Smooth muscle cell (in vitro differentiated cells): ENCODE measurements around the gene ZNF639. TPM values are rescaled to one million over a fixed set of nuclear protein-coding genes. Genes with fewer than 3 reads are reported as not detected.

Experiments
- DNase-seq: peaks from one replicate; lab custom pipeline; 2025; ENCODE audit not compliant: unreplicated experiment; lab: John Stamatoyannopoulos, UW
- H2AFZ ChIP-seq: fragments of 200-600 bp; sonication (generic); 2 replicates; pipeline ENCODE4 v1.6.0; 2016; ENCODE audit warnings: antibody characterized with exemption, low read depth, mild to moderate bottlenecking
- H3F3A ChIP-seq: fragments of 200-600 bp; sonication (generic); 2 replicates; pipeline ENCODE4 v1.6.0; 2017; ENCODE audit warnings: antibody characterized with exemption, low read depth
- H3K27ac ChIP-seq: fragments of 200-600 bp; sonication (generic); 2 replicates; pipeline ENCODE4 v1.5.1; 2016; ENCODE audit warnings: low read depth, mild to moderate bottlenecking
- H3K27me3 ChIP-seq: fragments of 200-600 bp; sonication (generic); 2 replicates; pipeline ENCODE4 v1.6.1; 2016; ENCODE audit warnings: low read depth, mild to moderate bottlenecking
- H3K36me3 ChIP-seq: fragments of 200-600 bp; sonication (generic); 2 replicates; pipeline ENCODE4 v1.5.1; 2016; ENCODE audit warnings: low read depth
- H3K4me1 ChIP-seq: fragments of 200-600 bp; sonication (generic); 2 replicates; pipeline ENCODE4 v1.5.1; 2016; ENCODE audit warnings: low read depth
- H3K4me2 ChIP-seq: fragments of 200-600 bp; sonication (generic); 2 replicates; pipeline ENCODE4 v1.6.0; 2016; ENCODE audit warnings: mild to moderate bottlenecking
- H3K4me3 ChIP-seq: fragments of 200-600 bp; sonication (generic); 2 replicates; pipeline ENCODE4 v1.5.1; 2016; ENCODE audit warnings: mild to moderate bottlenecking
- H3K79me2 ChIP-seq: fragments of 200-600 bp; sonication (generic); 2 replicates; pipeline ENCODE4 v1.6.0; 2016; ENCODE audit warnings: low read depth, mild to moderate bottlenecking
- H3K9ac ChIP-seq: fragments of 200-600 bp; sonication (generic); 2 replicates; pipeline ENCODE4 v1.6.0; 2016; ENCODE audit warnings: low read depth
- H3K9me3 ChIP-seq: fragments of 200-600 bp; sonication (generic); replicated peaks from 2 replicates; pipeline ENCODE4 v1.5.1; 2016; ENCODE audit warnings: low read depth
- H4K20me1 ChIP-seq: fragments of 200-600 bp; sonication (generic); 2 replicates; pipeline ENCODE4 v1.6.0; 2016; ENCODE audit warnings: low read depth
- WGBS: methylation state at CpG from one replicate; pipeline ENCODE4 v1.1.7; 2016; ENCODE audit warnings: low lambda C conversion rate; 5-methylcytosine and 5-hydroxymethylcytosine counted together
- polyA plus RNA-seq: library from polyadenylated mRNA; unstranded; fragments of >200 nt; fragmentation: Nextera tagmentation; extraction: Ambion mirVana; gene quantifications from 2 replicates; pipeline ENCODE4 v1.2.1, GENCODE V29; 2016
- total RNA-seq: library from RNA; depleted of rRNA; stranded (reverse); fragments of >200 nt; gene quantifications from 2 replicates; pipeline ENCODE4 v1.2.3, GENCODE V29; 2014
- TF ChIP-seq, protein P1 (sequence below): fragments of 200-600 bp; sonication (generic); IDR thresholded peaks from 2 replicates; pipeline ENCODE4 v1.5.1; 2017; ENCODE audit warnings: borderline replicate concordance, mild to moderate bottlenecking, antibody characterized with exemption; ENCODE audit not compliant: insufficient read depth, poor library complexity, severe bottlenecking

ZNF639 gene
- total and polyA plus RNA-seq, 2 experiments from 2014 or later: 26.8 to 40.4 TPM

DNA sequence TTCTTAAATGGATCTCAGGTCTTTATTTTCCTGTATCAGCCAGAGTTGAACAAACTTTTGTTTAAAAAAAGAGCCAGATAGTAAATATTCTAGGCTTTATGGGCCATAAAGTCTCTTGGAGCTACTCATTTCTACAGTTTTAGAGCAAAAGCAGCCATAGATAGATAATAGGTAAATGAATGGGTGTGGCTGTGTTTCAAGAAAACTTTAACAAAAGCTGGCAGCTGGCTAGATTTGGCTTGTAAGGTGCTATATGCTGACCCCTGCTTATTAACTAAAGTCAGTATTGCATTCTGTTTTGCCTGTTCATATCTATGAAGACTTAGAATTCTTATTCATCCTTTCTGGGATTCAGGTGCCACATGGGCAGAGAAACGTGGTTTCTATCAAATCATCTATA lies 53.6 kb downstream of the ZNF639 start:
- H3K36me3 ChIP-seq: peaks cover 30% of the 10 kb centered on the region
- no peak overlapping the region for H3K4me3 ChIP-seq
- no peaks in the 10 kb centered on the region for H3K4me1 ChIP-seq
- no peaks in the 10 kb centered on the region for H4K20me1 ChIP-seq
- H3K27ac ChIP-seq: no peak overlapping the region
- TF ChIP-seq, protein P1, sequence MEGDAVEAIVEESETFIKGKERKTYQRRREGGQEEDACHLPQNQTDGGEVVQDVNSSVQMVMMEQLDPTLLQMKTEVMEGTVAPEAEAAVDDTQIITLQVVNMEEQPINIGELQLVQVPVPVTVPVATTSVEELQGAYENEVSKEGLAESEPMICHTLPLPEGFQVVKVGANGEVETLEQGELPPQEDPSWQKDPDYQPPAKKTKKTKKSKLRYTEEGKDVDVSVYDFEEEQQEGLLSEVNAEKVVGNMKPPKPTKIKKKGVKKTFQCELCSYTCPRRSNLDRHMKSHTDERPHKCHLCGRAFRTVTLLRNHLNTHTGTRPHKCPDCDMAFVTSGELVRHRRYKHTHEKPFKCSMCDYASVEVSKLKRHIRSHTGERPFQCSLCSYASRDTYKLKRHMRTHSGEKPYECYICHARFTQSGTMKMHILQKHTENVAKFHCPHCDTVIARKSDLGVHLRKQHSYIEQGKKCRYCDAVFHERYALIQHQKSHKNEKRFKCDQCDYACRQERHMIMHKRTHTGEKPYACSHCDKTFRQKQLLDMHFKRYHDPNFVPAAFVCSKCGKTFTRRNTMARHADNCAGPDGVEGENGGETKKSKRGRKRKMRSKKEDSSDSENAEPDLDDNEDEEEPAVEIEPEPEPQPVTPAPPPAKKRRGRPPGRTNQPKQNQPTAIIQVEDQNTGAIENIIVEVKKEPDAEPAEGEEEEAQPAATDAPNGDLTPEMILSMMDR: no peak
- no peaks in the 10 kb centered on the region for H3F3A ChIP-seq
- no peaks in the 10 kb centered on the region for H3K79me2 ChIP-seq
- H3K27me3 ChIP-seq: no peaks in the 10 kb centered on the region
- H3K4me2 ChIP-seq: no peak overlapping the region
- H3K9ac ChIP-seq: no peak overlapping the region
- 100% methylated on average over 1 of the region's 1 CpG for WGBS
- no peaks in the 10 kb centered on the region for H3K9me3 ChIP-seq
- DNase-seq: no peak
- H2AFZ ChIP-seq: no peak overlapping the region

Other genes with a start within 250 kb of the ZNF639 start
- 19.6 and 21.3 TPM in 2 replicates for gene PIK3CA, start 174.7 kb upstream of the ZNF639 start, total RNA-seq
- gene PIK3CA, start 174.7 kb upstream of the ZNF639 start, polyA plus RNA-seq: 5.7 and 6.1 TPM in 2 replicates
- 0.49 and 2.3 TPM in 2 replicates for gene KCNMB3, start 71.9 kb upstream of the ZNF639 start, total RNA-seq
- 1.9 TPM in 1 of 2 replicates, not detected in the other for gene KCNMB3, start 71.9 kb upstream of the ZNF639 start, polyA plus RNA-seq
- gene MFN1, start 24.7 kb downstream of the ZNF639 start, total RNA-seq: 46.4 and 59.1 TPM in 2 replicates
- 14.6 and 20.2 TPM in 2 replicates for gene MFN1, start 24.7 kb downstream of the ZNF639 start, polyA plus RNA-seq
- 56.2 and 70.3 TPM in 2 replicates for gene GNB4, start 128.4 kb downstream of the ZNF639 start, total RNA-seq
- 18.3 and 33.1 TPM in 2 replicates for gene GNB4, start 128.4 kb downstream of the ZNF639 start, polyA plus RNA-seq
- 62.1 and 66.5 TPM in 2 replicates for gene ACTL6A, start 239.9 kb downstream of the ZNF639 start, total RNA-seq
- 75.0 and 76.6 TPM in 2 replicates for gene ACTL6A, start 239.9 kb downstream of the ZNF639 start, polyA plus RNA-seq